Activated CD8-positive, alpha-beta memory T cell treated with anti-CD3 and anti-CD28 coated beads, Interleukin-2, amount 50 U/mL, for 1 hour (primary cell): ENCODE data around the gene IL27RA.

Experiments used
- DNase-seq: peaks from one replicate; pipeline ENCODE4 v3.0.0-alpha.2; 2020; ENCODE audit errors: extremely low read depth

Gene IL27RA

DNA sequence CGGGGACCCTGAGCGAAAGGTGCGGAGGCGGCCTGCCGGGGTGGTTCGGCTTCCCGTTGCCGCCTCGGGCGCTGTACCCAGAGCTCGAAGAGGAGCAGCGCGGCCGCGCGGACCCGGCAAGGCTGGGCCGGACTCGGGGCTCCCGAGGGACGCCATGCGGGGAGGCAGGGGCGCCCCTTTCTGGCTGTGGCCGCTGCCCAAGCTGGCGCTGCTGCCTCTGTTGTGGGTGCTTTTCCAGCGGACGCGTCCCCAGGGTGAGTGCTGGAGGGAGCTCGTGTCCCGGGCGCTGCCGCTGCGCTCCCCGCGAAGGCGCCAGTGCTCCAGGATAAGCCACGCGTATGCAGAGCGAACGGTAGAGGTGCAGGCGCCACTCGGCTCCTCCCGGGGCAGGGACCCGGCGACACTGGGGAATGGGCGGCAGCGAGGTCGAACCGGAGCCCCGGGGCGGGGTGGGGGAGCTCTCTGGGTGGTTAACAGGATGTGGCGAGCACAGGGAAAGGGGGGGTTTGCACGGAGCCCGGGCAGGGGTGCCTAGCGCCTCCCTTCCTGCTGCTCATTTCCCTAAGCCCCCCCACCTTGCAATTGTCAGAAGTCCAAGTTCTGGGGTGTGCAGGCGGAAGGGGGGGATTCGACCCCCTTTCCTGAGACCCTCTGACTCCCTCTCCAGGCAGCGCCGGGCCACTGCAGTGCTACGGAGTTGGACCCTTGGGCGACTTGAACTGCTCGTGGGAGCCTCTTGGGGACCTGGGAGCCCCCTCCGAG is at the start of gene IL27RA:
Gene IL27RA (plus strand): TSS at position 44 of the 762 bp plus-strand sequence. CDS start 111 bp downstream, at position 155.
- peak; percentile 57 for DNase-seq

DNA sequence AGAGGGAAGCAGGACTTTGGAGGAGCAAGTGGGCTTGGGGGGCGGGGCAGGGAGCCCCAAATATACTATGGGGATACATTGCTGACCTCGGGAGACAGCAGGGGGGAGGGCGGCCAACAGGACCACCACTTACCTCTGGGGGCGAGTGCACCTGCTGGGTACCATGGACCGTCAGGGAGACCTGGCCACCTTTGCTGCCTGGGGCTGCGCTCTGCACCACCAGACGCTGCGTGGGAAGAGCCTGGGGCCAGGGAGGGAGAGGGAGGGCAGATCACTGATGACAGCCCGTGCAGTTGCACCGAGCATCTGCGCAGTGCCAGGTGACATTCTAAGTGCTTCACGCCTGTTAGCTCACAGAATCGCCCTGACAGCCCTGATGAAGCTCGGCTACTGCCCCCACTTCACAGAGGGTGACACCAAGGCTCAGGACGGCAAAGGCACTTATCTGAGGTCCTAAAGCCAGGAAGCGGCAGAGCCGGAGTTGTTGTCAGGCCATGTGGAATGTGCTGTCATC is 49.5 kb upstream of the IL27RA start:
- DNase-seq, result no peak

DNA sequence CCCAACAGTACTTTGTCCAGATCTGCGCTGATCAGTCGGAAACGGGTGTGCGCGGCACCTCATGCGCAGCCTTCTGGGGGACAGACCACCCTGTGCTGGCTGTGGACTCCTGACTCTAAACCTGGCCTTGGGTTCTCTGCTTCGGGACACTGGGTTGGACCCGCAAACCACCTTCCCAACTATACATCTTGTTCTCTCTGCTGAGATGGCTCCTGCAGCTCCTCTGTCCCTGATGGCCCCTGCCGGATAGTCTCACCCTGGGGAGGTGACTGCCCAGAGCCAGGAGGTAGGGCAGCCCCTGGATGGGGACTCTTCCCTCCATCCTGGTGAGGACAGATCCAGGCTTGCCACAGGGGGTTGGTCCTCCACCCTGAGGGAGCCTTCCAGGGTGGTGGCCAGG is 48.8 kb upstream of the IL27RA start:
- no peak for DNase-seq

DNA sequence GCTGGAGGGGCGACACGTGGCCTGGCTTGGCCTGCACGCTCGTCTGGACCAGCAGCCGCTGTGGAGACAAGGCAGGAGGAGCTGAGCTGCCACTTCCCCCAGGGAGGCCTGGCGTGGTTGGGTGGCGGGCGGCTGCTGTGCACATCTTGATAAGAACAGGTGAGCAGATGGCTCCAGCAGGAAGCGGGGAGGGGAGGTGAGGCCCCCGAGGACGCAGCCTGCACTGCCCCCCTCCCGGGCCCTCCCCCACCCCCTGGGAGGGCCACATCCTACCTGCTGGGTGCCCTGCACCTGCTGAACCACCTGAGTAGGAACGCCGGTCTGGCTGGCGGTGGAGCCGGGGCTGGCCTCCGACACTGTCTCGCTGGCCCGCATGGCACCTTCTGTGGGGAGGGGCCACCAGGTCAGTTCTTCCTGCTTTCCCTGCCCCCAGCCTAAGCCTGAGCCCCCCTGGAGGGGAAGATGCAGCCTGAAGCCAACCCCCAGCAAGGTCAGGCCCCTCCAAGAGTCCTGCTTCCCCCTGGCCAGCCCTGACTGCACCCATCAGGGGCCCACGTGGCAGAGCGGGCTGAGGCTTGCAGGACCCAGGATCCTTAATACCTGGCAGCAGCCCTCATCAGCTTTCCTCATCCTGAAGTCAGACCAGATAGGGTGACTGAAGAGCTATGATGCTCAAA is 48.2 kb upstream of the IL27RA start:
- DNase-seq, result no peak

DNA sequence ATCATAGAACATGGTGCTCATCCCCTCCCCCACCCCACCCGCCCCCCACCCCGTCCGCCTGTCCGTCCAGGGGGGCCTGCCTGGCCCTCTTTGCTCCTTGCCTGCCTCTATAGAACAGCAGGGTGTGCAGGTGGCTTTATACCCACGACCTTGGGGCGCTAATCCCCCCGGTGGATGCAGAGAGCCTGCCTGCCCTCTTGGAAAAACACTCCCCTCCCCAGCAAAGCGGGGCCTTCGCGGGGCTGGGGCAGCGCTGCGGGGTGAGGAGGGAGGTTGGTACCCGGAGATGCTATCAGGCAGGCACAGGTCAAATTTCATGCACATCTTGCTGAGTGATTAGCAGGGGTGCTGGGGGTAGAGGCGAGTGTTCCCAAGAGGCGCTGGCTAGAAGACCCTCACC is 47.4 kb upstream of the IL27RA start:
- DNase-seq, result no peak

DNA sequence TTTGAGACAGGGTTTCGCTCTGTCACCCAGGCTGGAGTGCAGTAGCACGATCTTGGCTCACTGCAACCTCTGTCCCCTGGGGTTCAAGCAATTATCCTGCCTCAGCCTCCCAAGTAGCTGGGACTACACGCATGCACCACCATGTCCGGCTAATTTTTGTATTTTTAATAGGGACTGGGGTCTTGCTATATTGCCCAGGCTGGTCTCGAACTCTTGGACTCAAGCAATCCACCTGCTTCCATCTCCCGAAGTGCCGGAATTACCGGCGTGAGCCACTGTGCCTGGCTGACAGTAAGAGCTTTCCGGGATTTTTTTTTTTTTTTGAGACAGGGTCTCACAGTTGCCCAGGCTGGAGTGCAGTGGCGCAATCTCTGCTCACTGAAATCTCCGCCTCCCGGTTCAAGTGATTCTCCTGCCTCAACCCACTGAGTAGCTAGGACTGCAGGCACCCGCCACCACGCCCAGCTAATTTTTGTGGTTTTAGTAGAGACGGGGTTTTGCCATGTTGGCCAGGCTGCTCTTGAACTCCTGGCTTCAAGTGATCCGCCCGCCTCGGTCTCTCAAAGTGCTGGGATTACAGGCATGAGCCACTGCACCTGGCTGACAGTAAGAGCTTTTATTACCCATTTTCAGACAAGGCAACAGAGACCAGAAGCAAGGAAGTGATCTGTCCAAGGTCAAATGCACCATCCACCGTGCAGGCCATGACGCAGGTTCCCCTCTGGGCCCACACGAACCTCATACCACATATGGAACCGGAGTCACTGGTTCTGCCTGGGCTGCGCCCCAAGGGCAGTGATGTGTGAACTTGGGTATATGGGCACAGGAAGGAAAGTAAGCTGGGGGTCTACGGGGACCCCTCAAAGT is 46.5 kb upstream of the IL27RA start:
- DNase-seq, result no peak

DNA sequence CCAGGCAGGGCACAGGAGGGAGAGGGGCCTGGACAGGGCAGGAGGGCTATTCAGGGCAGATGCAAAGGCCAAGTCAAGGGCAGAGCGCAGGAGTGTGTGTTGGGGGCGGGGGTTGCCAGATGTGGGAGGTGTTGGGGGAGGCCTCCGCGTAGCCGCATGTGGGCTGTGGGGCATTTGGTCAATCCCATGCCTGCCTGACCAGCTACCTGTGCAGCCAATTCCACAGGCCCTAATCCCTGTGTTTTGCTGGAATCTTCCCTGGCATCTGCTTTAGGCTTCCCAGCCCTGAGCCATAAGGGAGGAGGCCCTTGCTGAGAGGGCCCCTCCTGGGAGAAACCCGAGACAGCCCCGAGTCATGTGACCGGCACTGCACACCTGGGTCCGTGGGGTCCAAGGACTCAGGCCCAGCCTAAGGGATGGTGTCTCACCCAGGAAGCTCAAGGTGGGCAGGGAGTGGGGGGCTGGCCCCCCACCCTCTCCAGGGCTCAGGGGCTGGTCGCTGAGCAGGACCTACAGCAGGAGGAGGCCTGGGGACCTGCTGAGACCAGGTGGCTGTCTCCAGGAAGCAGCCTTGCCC is 45.7 kb upstream of the IL27RA start:
- DNase-seq, result no peak

DNA sequence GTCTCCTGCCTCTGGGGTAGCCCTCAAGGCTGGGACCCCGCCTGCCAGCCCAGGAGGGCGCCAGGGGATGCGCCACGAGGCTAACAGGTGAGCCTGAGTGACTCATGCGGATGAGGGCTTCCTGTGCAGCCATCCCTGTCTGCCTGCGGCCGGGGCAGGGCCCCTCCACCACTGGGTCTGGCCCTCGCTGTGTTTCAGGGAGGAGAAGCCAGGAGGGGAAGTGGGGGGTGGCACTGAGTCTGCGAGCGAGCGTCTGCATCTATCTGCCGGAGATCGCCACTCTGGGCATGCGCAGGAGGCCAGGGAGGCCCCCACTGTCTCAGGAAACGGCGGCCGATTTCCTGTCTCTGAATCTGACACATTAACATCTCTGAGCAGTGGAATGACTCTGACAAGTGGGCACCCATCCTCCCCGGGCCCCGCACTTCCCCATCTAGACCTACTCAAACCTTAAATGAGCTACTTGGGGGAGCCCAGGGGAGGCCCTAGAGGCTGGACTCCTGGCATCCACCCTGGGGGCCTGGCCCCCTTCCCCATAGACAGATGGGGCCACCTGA is 45.1 kb upstream of the IL27RA start:
- DNase-seq, result peak; percentile 100

DNA sequence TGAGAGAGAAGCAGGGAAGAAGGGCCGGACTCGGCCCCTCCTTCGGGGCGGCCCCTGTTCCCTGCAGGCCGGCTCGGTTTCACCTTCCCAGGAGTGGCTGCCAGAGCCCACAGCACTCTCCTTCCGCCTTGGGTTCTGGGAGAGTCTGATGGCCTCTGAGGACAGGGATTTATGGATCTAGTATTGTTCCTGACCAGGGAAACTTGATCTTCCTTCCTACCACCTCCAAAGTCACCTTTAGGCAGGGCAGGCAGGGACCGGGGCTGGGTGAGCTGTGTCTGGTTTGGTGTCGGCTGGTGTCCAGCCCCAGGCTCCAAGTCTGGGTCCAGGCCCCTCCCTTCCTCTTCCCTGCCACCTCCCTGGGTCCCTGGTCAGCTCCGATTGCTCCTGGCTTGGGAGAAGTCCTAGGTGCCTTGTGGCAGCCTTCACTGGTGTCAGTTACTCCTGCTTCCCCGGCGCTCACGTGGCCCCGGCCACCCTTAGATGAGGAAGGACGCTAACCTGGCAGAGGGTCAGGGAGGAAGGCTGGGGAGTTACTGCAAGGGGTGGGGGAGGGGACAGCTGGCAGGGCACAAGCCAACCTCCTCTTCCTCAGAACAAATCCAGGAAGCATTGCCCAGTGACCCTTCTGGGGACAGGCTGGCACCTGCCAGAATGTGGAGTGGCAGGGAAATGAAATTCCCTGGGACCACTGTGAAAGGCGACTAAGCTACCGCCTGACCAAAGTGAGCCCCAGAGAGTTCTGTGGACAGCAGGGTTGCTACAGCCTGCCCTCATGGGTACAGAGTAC is 44.3 kb upstream of the IL27RA start:
- no peak for DNase-seq

DNA sequence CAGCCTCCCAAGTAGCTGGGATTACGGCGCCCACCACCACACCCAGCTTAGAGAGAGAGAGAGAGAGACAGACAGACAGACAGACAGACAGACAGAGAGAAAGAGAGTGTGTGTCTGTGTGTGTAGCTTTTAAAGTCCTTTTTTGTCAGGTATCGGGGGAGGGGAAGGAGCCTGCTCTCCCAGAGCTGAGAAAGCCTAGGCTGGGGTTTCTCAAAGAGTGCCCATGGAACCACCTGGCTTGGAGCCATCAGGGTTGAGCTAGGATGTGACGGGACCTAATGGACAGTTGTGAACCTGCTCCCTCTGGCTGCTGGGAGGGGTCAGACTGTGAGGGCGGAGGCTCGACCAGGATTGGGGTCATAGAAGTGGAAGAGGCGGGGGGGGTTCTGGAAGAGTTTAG is 42.1 kb upstream of the IL27RA start:
- no peak for DNase-seq

DNA sequence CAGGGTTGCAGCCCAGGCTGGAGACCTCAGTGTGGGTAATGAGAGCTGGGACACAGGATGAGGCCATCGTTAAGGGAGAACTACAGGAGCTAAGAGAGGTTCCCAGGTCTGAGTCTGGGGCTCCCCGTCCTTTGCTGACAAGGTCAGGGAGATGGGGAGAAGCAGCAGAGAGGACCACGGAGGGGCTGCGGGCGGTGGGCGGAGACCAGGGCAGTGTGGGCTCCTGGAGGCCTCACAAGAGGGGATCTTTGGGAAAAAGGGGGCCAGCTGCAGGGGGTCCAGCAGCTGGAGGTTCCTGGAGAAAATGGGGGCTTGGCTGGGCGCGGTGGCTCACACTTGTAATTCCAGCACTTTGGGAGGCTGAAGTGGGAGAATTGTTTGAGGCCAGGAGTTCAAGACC is 41.5 kb upstream of the IL27RA start:
- no peak for DNase-seq

DNA sequence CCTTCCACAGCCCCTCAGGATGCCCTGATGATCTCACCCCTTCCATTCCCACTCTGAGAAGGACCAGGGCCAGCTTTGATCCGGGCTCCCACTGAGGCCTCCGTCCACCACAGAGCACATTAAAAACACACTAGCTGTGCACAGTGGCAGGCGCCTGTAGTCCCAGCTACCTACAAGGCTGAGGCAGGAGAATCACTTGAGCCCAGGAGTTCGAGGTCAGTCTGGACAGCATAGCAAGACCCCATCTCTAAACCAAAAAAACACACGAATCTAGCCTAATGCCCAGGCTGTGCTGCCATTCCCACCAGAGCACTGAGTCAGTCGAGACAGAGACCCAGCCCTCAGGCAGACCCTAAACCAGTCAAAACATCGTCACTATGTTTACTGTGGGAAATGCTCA is 39.5 kb upstream of the IL27RA start:
- no peak for DNase-seq

DNA sequence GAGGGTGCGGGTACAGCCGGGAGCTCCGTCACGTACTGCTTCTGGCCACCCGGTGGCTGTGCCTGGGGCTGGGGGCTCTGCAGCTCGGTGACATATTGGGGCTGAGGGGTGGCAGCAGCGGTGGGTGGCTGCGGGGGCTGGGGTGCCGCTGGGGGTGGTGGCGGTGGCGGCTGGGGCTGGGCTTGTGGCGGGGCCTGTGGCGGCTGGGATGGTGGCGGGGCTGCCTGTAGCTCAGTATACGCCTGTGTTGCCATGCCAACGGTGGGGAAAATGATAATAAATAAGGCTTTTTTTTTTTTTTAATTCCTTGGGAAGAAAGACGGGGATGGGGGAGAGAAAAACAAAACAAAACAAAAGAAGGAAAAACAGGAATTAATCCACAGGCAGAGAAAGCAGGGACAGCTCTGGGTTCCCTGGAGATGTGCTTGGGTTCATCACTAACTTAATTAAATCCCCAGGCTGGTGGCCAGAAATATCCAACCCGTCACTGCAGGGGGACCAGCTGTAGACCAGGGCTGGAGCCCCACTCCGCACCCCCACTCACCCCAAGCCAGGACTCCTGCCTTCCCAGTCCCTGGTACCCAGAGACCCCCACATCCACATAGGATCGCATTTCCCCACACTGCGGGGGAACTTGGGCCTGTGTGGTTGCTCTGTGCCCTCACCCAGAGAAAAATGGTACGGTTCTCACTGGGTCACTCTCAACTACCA is 37.8 kb upstream of the IL27RA start:
- no peak for DNase-seq

DNA sequence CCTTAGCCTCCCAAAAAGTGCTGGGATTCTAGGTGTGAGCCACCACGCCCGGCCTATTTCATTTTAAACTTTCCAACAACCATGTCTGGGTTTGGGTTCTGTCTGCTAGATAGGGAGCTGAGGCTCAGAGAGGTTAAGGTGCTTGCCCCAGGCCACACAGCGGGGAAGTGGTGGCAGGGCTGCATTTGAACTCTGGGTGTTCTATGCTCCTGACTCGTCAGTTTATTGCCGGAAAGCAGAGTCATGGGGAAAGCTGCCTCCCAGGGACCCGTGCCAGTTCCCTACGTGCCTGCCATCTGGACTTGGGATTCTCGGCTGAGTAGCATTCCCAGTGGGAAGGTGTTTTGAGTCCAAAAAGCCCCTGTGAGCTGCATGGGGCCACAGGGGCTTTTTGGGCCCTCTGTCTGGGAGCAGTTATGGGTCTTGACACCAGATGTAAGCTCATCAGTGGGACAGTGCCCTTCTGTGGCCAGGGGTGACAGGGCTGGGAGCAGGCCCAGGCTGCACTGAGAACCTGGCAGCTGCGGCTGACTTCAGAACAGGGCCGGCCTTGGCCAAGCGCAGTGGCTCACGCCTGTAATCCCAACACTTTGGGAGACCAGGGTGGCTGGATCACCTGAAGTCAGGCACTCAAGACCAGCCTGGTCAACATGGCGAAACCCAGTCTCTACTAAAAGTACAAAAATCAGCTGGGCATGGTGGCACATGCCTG is 36.4 kb upstream of the IL27RA start:
- DNase-seq, result no peak

DNA sequence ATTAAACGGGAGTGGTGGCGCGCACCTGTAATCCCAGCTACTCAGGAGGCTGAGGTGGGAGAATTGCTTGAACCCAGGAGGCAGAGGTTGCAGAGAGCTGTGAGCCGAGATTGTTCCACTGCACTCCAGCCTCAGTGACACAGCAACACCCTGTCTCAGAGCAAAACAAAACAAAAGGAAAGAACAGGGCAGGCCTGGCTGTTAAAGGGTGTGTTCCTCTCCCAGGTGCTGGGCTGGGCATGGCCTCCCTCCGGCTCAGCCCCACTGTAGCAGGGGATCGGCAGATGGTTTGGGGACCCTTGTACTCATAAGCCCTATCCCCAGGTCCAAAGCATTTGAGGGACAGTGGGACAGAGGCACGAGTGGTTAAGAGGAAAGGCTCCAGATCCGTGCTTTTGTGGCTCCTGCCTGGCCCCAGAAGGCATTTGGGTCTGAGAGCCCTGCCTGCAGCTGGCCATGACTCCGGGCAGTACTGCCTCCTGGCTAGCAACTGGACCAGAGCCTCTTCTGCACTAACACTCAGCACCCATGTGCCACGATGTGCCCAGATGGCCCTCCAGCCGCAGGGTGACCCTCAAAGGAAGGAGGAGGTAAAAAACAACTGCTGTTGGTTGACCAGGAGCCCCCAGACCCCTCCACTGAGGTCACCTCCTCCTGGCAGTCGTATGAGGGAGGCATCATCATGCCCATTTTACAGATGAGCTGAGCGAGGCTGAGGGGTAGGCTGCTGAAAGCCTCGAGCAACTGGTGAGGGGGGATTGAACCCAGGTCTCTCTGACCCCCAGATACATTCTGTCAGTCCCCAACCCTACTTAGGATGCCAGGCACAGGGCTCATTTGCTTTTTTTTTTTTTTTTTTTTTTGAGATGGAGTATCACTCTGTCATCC is 35.4 kb upstream of the IL27RA start:
- DNase-seq, result no peak

DNA sequence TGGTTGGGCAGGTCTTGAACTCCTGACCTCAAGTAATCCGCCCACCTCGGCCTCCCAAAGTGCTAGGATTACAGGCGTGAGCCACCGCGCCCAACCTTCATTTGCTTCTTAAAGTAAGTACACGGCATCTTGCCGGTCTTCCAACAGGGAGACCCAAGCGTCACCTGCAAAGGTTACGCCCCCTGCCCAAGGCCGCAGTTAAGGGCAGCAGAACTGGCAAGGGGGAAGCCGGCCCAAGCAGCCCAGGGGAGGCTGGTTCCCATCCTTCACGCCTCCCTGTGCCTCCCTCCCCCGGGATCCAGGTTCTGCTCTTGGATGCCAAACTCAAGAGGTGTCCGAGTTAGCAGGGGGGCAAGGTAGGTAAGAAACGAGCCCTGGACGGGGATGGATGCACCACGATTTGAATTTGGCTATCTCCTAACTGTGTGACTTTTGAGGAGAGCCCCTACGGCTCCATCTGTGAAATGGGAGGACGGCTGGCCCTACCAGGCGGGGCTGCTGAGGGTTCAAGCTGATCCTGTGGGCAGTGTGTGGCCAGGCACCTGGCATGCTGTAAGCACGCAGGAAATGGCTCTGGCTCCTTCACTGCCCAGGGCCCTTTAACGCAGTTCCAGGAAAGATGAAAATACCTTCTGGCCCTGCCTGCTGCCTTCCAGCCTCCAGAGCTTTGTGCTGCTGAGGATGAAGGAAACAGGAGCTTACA is 34.5 kb upstream of the IL27RA start:
- DNase-seq, result no peak

DNA sequence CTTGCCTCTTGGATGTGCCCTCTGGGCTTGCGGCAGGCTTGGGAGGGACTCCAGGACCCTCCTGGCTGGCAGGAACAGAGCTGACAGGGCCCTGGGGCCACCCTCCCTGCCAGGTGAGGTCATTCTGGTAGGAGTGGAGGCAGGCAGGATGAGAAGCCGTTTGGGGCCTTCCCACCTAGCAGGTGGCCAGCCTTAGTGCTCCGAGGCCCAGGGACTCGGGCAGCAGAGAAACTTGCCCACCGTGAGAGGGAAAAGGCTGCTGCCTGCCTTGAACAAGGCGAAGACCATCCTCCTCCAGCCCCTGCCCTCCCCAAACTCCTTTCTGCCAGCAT is 34.0 kb upstream of the IL27RA start:
- no peak for DNase-seq

DNA sequence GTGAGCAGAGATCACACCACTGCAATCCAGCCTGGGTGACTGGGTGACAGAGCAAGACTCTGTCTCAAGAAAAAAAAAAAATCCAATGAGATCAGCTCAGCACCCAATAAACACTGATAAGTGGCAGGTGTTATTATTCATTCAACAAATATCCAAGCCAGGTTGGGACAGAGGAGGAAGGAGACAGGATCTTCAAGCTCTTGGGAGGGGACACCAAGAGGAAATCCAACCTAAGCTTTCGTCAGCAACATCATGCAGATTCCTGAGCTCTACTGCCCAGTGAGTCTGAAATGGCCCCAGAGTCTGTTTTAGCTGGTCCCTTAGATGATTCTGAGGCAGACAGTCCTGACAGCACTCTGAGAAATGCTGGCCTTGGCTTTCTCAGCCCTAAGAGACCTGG is 33.1 kb upstream of the IL27RA start:
- no peak for DNase-seq
